ENCODE measurements around the gene OVCA2.
A peak's percentile ranks its signal among the peaks of the same experiment; 100 is the strongest.

The OVCA2 gene

DNA sequence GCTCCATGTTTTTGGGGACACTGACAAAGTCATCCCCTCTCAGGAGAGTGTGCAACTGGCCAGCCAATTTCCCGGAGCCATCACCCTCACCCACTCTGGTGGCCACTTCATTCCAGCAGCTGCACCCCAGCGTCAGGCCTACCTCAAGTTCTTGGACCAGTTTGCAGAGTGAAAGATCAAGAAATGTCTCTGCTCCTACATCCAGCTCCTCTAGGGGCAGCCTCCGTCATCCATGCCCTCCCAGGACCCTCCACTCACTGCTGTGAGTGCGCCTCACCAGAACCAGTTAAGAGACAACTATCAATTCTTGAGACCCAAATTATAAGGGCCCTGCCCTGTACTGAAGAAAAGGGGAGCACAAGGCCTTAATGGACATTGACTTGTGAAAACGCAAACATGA lies 1.1 kb downstream of the OVCA2 start:
- H3K4me3 ChIP-seq (ENCODE audit: low read depth, low read length): no peak overlapping the region
- POLR2A ChIA-PET: interaction anchor here (0.9 kb wide), 1 partner anchor 133 kb away, joined by 4 read pairs; no protein-coding TSS in a partner anchor
- TF ChIP-seq, protein P1, sequence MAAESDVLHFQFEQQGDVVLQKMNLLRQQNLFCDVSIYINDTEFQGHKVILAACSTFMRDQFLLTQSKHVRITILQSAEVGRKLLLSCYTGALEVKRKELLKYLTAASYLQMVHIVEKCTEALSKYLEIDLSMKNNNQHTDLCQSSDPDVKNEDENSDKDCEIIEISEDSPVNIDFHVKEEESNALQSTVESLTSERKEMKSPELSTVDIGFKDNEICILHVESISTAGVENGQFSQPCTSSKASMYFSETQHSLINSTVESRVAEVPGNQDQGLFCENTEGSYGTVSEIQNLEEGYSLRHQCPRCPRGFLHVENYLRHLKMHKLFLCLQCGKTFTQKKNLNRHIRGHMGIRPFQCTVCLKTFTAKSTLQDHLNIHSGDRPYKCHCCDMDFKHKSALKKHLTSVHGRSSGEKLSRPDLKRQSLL (tag by site-specific recombination; IDR thresholded peaks at IDR 0.05): 0 out of 2 replicates have a peak, but pooled peaks have one; percentile 42
- TF ChIP-seq HOXA7 (CRISPR knock-in tag; IDR thresholded peaks at IDR 0.05; ENCODE audit: borderline replicate concordance) (no peak), ZNF514 (tag by site-specific recombination; IDR thresholded peaks at IDR 0.05) (no peak), ZBTB48 (tag by site-specific recombination; IDR thresholded peaks at IDR 0.05) (no peak), ZNF596 (tag by site-specific recombination; IDR thresholded peaks at IDR 0.05) (no peak), ZNF175 (tag by site-specific recombination; IDR thresholded peaks at IDR 0.05) (no peak)
- TF ChIP-seq, protein P2, sequence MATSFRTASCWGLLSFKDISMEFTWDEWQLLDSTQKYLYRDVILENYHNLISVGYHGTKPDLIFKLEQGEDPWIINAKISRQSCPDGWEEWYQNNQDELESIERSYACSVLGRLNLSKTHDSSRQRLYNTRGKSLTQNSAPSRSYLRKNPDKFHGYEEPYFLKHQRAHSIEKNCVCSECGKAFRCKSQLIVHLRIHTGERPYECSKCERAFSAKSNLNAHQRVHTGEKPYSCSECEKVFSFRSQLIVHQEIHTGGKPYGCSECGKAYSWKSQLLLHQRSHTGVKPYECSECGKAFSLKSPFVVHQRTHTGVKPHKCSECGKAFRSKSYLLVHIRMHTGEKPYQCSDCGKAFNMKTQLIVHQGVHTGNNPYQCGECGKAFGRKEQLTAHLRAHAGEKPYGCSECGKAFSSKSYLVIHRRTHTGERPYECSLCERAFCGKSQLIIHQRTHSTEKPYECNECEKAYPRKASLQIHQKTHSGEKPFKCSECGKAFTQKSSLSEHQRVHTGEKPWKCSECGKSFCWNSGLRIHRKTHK (tag by site-specific recombination; IDR thresholded peaks at IDR 0.05): no peak
- TF ChIP-seq, protein P3, sequence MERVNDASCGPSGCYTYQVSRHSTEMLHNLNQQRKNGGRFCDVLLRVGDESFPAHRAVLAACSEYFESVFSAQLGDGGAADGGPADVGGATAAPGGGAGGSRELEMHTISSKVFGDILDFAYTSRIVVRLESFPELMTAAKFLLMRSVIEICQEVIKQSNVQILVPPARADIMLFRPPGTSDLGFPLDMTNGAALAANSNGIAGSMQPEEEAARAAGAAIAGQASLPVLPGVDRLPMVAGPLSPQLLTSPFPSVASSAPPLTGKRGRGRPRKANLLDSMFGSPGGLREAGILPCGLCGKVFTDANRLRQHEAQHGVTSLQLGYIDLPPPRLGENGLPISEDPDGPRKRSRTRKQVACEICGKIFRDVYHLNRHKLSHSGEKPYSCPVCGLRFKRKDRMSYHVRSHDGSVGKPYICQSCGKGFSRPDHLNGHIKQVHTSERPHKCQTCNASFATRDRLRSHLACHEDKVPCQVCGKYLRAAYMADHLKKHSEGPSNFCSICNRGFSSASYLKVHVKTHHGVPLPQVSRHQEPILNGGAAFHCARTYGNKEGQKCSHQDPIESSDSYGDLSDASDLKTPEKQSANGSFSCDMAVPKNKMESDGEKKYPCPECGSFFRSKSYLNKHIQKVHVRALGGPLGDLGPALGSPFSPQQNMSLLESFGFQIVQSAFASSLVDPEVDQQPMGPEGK (tag by site-specific recombination; IDR thresholded peaks at IDR 0.05): no peak
- TF ChIP-seq, protein P4, sequence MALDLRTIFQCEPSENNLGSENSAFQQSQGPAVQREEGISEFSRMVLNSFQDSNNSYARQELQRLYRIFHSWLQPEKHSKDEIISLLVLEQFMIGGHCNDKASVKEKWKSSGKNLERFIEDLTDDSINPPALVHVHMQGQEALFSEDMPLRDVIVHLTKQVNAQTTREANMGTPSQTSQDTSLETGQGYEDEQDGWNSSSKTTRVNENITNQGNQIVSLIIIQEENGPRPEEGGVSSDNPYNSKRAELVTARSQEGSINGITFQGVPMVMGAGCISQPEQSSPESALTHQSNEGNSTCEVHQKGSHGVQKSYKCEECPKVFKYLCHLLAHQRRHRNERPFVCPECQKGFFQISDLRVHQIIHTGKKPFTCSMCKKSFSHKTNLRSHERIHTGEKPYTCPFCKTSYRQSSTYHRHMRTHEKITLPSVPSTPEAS (tag by site-specific recombination; IDR thresholded peaks at IDR 0.05): no peak
- no peaks in the 10 kb centered on the region for H3K9me3 ChIP-seq (ENCODE audit: control insufficient read depth, insufficient read depth, low read depth, low read length)
- peaks cover 6% of the 10 kb centered on the region for H3K4me1 ChIP-seq (ENCODE audit: control insufficient read depth, insufficient read depth, low read length)
- CTCF ChIA-PET: interaction anchor here (0.6 kb wide), 1 partner anchor 106 kb away, joined by 3 read pairs; no protein-coding TSS in a partner anchor
- H3K27ac ChIP-seq (ENCODE audit: extremely low read depth, low read depth, low read length): peak overlapping the region; percentile 81; the same call in 1 of the 2 replicates
- peaks cover 14 to 49% of the 10 kb centered on the region in 2 experiments for H3K36me3 ChIP-seq (ENCODE audit: control insufficient read depth in 2 of 2, insufficient read depth in 1 of 2, low read length in 2 of 2)

DNA sequence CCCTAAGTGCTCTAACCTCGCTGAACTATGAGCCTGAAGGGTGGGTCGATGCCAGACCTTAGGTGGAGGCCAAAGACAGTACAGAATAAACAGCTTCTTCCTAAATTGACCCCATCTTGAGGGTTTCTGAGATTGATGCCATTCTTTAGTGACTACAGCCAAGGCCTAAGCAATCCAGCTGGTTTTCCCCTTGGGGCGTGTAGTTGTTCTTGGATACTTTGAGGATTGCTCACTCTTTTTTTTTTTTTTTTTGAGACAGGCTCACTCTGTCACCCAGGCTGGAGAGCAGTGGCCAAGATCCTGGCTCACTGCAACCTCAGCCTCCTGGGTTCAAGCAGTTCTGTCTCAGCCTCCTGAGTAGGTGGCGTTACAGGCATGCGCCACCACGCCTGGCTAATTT lies 2.0 kb downstream of the OVCA2 start:
- H3K9me3 ChIP-seq (ENCODE audit: control insufficient read depth, insufficient read depth, low read depth, low read length): no peaks in the 10 kb centered on the region
- peaks cover 14 to 41% of the 10 kb centered on the region in 2 experiments for H3K36me3 ChIP-seq (ENCODE audit: control insufficient read depth in 2 of 2, insufficient read depth in 1 of 2, low read length in 2 of 2)
- POLR2A ChIA-PET: interaction anchor here (0.6 to 1.1 kb wide), 3 partner anchors 251 to 331 kb away, joined by 3 to 4 read pairs (median 3); no protein-coding TSS in a partner anchor
- CTCF ChIA-PET: interaction anchor here (0.6 to 2.3 kb wide), 6 partner anchors 10 to 323 kb away, joined by 3 to 7 read pairs (median 4); no protein-coding TSS in a partner anchor
- H3K27ac ChIP-seq (ENCODE audit: extremely low read depth, low read depth, low read length): no peak overlapping the region
- TF ChIP-seq ZNF350 (tag by site-specific recombination; IDR thresholded peaks at IDR 0.05): no peak
- no peak for TF ChIP-seq ZNF544 (tag by site-specific recombination; IDR thresholded peaks at IDR 0.05)
- TF ChIP-seq ZNF549 (tag by site-specific recombination; IDR thresholded peaks at IDR 0.05): no peak
- TF ChIP-seq, protein P5, sequence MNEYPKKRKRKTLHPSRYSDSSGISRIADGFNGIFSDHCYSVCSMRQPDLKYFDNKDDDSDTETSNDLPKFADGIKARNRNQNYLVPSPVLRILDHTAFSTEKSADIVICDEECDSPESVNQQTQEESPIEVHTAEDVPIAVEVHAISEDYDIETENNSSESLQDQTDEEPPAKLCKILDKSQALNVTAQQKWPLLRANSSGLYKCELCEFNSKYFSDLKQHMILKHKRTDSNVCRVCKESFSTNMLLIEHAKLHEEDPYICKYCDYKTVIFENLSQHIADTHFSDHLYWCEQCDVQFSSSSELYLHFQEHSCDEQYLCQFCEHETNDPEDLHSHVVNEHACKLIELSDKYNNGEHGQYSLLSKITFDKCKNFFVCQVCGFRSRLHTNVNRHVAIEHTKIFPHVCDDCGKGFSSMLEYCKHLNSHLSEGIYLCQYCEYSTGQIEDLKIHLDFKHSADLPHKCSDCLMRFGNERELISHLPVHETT (tag by site-specific recombination; IDR thresholded peaks at IDR 0.05): 0 out of 2 replicates have a peak, but pooled peaks have one; percentile 23
- peak; percentile 46; the same call in 1 of the 2 replicates for TF ChIP-seq ZBTB17 (tag by site-specific recombination; IDR thresholded peaks at IDR 0.05)
- TF ChIP-seq ZNF302 (tag by site-specific recombination; IDR thresholded peaks at IDR 0.05; ENCODE audit: low read depth): no peak
- TF ChIP-seq, protein P6, sequence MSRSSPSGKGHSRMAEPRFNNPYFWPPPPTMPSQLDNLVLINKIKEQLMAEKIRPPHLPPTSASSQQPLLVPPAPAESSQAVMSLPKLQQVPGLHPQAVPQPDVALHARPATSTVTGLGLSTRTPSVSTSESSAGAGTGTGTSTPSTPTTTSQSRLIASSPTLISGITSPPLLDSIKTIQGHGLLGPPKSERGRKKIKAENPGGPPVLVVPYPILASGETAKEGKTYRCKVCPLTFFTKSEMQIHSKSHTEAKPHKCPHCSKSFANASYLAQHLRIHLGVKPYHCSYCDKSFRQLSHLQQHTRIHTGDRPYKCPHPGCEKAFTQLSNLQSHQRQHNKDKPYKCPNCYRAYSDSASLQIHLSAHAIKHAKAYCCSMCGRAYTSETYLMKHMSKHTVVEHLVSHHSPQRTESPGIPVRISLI (tag by site-specific recombination; IDR thresholded peaks at IDR 0.05): peak; percentile 84; the same call in 1 of the 2 replicates
- no peak for TF ChIP-seq RBAK (tag by site-specific recombination; IDR thresholded peaks at IDR 0.05)
- TF ChIP-seq ZNF133 (tag by site-specific recombination; IDR thresholded peaks at IDR 0.05): no peak
- no peak for TF ChIP-seq ZNF48 (tag by site-specific recombination; IDR thresholded peaks at IDR 0.05)
- H3K4me3 ChIP-seq (ENCODE audit: low read depth, low read length): no peak overlapping the region
- peaks cover 6% of the 10 kb centered on the region for H3K4me1 ChIP-seq (ENCODE audit: control insufficient read depth, insufficient read depth, low read length)
